Right atrium auricular region (tissue), 2 donors: Measurements from ENCODE around the gene GNG7. TPM values are rescaled to one million over a fixed set of nuclear protein-coding genes. Genes with fewer than 3 reads are reported as not detected.

ENCODE experiments used
- DNase-seq: peaks from one replicate; pipeline ENCODE4 v3.0.0-alpha.2; 2019; ENCODE audit warnings: low spot score
- H3K27ac ChIP-seq, 2 donors: fragments of 200-600 bp; sonication (generic); 1 replicate in 1 of 2; 2 replicates in 1 of 2; pipeline ENCODE4 v1.5.1; 2016 to 2019
- H3K27me3 ChIP-seq, 2 donors: fragments of 200-600 bp; sonication (generic); one replicate each; pipeline versions ENCODE4 v1.5.1 to v1.6.0; 2017 to 2019
- H3K36me3 ChIP-seq: fragments of 200-600 bp; sonication (generic); one replicate; pipeline ENCODE4 v1.5.1; 2016
- H3K4me1 ChIP-seq, 2 donors: fragments of 200-600 bp; sonication (generic); one replicate each; pipeline versions ENCODE4 v1.5.1 to v1.6.0; 2017 to 2019
- H3K4me3 ChIP-seq, 2 donors: fragments of 200-600 bp; sonication (generic); 1 replicate in 1 of 2; 2 replicates in 1 of 2; pipeline ENCODE4 v1.5.1; 2017 to 2019; ENCODE audit warnings: mild to moderate bottlenecking in 1 of 2, moderate library complexity in 1 of 2
- H3K9me3 ChIP-seq, 2 donors: fragments of 200-600 bp; sonication (generic); one replicate each; pipeline ENCODE4 v1.5.1; 2019
- CTCF ChIP-seq, 2 donors: fragments of 200-600 bp; sonication (generic); IDR thresholded peaks; one replicate each; pipeline ENCODE4 v1.5.1; 2019; ENCODE audit warnings: antibody characterized with exemption in 2 of 2
- total RNA-seq, 2 donors: library from RNA; depleted of rRNA; stranded (reverse); fragments of >200 nt; gene quantifications; one replicate each; pipeline ENCODE4 v1.1.0, GENCODE V29; 2016

The GNG7 gene
- total RNA-seq, 2 donors from 2014 or later, result 18.0 to 22.8 TPM

DNA sequence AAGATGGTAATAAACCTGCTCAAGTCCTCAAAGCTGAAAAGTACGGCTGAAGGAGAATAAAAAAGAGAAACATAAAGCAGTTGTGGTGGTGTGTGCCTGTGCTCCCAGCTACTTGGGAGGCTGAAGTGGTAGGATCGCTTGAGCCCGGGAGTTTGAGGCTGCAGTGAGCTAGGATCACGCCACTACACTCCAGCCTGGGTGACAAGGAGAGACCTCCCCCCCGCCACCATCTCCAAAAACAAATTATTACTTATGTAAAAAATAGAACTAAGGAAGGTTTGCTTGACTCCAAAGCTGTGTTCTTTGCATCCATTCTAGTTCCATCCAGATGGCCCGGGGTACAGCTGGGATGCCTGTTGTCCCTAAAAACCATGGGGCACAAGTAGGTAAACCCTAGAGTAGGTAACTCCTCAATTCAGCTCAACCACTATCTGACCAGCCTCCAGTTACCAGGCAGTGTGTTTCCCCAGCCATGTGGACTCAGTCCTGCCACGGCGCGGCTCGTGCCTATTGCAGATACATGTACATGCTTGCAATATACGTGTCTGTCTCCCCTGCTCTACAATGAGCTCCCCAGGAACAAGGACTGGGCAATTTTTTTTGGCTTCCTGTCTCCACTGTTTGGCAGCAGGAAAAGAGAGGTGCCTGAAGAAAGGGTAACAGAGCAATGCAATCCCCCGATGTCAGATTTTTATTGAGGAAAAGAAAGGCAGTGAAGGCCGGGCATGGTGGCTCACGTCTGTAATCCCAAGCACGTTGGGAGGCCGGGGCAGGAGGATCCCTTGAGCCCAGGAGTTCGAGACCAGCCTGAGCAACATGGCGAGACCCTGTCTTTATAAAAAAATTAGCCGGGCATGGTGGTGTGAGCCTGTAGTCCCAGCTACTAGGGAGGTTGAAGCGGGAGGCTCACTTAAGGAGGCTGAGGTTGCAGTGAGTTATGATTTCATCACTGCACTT lies 101.3 kb downstream of the GNG7 start:
- Histone ChIP-seq H3K27ac (peak overlapping the region; percentile 89 to 95), H3K4me1 (peaks cover 0 to 40% of the 10 kb centered on the region in 2 donors), H3K9me3 (no peaks in the 10 kb centered on the region), H3K36me3 (no peaks in the 10 kb centered on the region), H3K27me3 (no peaks in the 10 kb centered on the region), H3K4me3 (no peak overlapping the region)
- TF ChIP-seq CTCF (IDR thresholded peaks at IDR 0.05), result no peak
- DNase-seq, result no peak

DNA sequence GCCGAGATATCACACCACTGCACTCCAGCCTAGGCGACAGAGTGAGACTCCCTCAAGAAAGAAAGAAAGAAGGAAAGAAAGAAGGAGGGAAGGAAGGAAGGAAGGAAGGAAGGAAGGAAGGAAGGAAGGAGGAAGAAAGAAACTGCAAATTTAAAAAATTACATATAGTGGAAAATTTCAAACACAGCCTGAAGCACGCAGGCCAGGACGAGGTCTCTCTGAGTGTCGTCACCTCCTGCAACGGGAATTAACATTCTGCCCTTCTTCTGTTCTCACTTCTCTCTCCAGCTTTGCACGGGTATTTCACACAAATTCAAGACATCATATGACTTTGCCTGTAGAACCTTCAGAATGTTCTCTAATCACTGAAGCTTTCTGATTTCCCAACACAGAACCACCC lies 108.2 kb downstream of the GNG7 start:
- Histone ChIP-seq H3K4me1 (peaks cover 0 to 3% of the 10 kb centered on the region in 2 donors), H3K27ac (no peak overlapping the region), H3K27me3 (no peaks in the 10 kb centered on the region), H3K36me3 (no peaks in the 10 kb centered on the region), H3K9me3 (no peaks in the 10 kb centered on the region), H3K4me3 (no peak overlapping the region)
- TF ChIP-seq CTCF (IDR thresholded peaks at IDR 0.05), result no peak
- no peak for DNase-seq

DNA sequence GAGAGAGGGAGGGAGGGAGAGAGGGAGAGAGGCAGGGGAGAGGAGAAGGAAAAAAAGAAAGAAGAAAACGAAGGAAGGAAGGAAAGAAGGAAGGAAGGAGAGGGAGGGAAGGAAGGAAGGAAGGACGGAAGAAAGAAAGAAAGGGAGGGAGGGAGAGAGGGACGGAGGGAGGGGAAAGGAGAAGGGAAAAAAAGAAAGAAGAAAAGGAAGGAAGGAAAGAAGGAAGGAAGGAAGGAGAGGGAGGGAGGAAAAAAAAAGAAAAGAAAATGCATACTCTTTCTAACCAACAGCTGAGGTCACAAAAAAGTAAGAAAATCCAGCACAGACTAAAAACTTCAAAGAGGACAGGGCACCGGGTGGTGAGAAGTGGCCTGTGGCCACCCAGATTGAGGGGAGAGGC lies 109.7 kb downstream of the GNG7 start:
- Histone ChIP-seq H3K27me3 (no peaks in the 10 kb centered on the region), H3K36me3 (no peaks in the 10 kb centered on the region), H3K4me3 (no peak overlapping the region), H3K9me3 (no peaks in the 10 kb centered on the region), H3K27ac (no peak overlapping the region), H3K4me1 (peaks cover 0 to 11% of the 10 kb centered on the region in 2 donors)
- DNase-seq, result no peak
- no peak for TF ChIP-seq CTCF (IDR thresholded peaks at IDR 0.05)

- Histone ChIP-seq H3K27ac (no peak overlapping the region), H3K4me3 (no peak overlapping the region), H3K36me3 (no peaks in the 10 kb centered on the region), H3K27me3 (no peaks in the 10 kb centered on the region), H3K4me1 (peaks cover 0 to 20% of the 10 kb centered on the region in 2 donors), H3K9me3 (no peaks in the 10 kb centered on the region)
- TF ChIP-seq CTCF (IDR thresholded peaks at IDR 0.05), result no peak
- DNase-seq, result no peak
Observed at GRCh38 chr19:2591537-2592291, 110.8 kb downstream of the GNG7 start.

- H3K27ac ChIP-seq, result no peak overlapping the region
Observed at GRCh38 chr19:2590630-2591399, 111.7 kb downstream of the GNG7 start.

More at GRCh38 chr19:2590630-2591399, 111.7 kb downstream of the GNG7 start:
- no peak for TF ChIP-seq CTCF (IDR thresholded peaks at IDR 0.05)
- Histone ChIP-seq H3K36me3 (no peaks in the 10 kb centered on the region), H3K27me3 (no peaks in the 10 kb centered on the region), H3K4me1 (peaks cover 0 to 20% of the 10 kb centered on the region in 2 donors), H3K9me3 (no peaks in the 10 kb centered on the region), H3K4me3 (no peak overlapping the region)
- DNase-seq, result no peak
